Duodenal mucosa (tissue), 2 donors: ENCODE results near the gene HSPA12A.
A peak's percentile ranks its signal among the peaks of the same experiment; 100 is the strongest.

Experiments
- H3K27ac ChIP-seq: one replicate; pipeline ENCODE4 v1.7.0; 2013; ENCODE audit warnings: low read depth, low read length
- H3K27me3 ChIP-seq, 2 donors: one replicate each; pipeline ENCODE4 v1.7.0; 2013; ENCODE audit warnings: low read length in 2 of 2, control low read depth in 1 of 2; ENCODE audit not compliant: insufficient read depth in 2 of 2, control insufficient read depth in 1 of 2
- H3K36me3 ChIP-seq, 2 donors: one replicate each; pipeline ENCODE4 v1.7.0; 2013; ENCODE audit warnings: low read length in 2 of 2, control low read depth in 1 of 2; ENCODE audit not compliant: insufficient read depth in 2 of 2, control insufficient read depth in 1 of 2
- H3K4me1 ChIP-seq, 2 donors: one replicate each; pipeline ENCODE4 v1.7.0; 2013; ENCODE audit warnings: low read length in 2 of 2, control low read depth in 1 of 2; ENCODE audit not compliant: insufficient read depth in 2 of 2, control insufficient read depth in 1 of 2
- H3K4me3 ChIP-seq, 2 donors: one replicate each; pipeline ENCODE4 v1.7.0; 2013; ENCODE audit warnings: low read length in 2 of 2, low read depth in 1 of 2
- H3K9ac ChIP-seq, 2 donors: one replicate each; pipeline ENCODE4 v1.7.0; 2013; ENCODE audit warnings: low read length in 2 of 2, low read depth in 1 of 2
- H3K9me3 ChIP-seq, 2 donors: one replicate each; pipeline ENCODE4 v1.7.0; 2013; ENCODE audit warnings: low read length in 2 of 2, control low read depth in 1 of 2; ENCODE audit not compliant: control insufficient read depth in 1 of 2

Gene HSPA12A

GRCh38 chr10:116729243-116729642 is 13.1 kb downstream of the HSPA12A start:
- no peaks in the 10 kb centered on the region for H3K36me3 ChIP-seq
- H3K9me3 ChIP-seq, result no peaks in the 10 kb centered on the region
- H3K4me1 ChIP-seq, result no peaks in the 10 kb centered on the region
- H3K27ac ChIP-seq, result no peak overlapping the region
- no peak overlapping the region for H3K9ac ChIP-seq
- no peak overlapping the region for H3K4me3 ChIP-seq
- H3K27me3 ChIP-seq, result no peaks in the 10 kb centered on the region

GRCh38 chr10:116728526-116729096 is 13.8 kb downstream of the HSPA12A start:
- H3K4me3 ChIP-seq, result no peak overlapping the region
- H3K27ac ChIP-seq, result no peak overlapping the region
- no peaks in the 10 kb centered on the region for H3K9me3 ChIP-seq
- no peaks in the 10 kb centered on the region for H3K4me1 ChIP-seq
- no peaks in the 10 kb centered on the region for H3K27me3 ChIP-seq
- H3K9ac ChIP-seq, result no peak overlapping the region
- no peaks in the 10 kb centered on the region for H3K36me3 ChIP-seq

GRCh38 chr10:116723428-116724281 is 18.7 kb downstream of the HSPA12A start:
- Histone ChIP-seq H3K27me3 (no peaks in the 10 kb centered on the region), H3K36me3 (no peaks in the 10 kb centered on the region), H3K4me1 (peaks cover 13 to 21% of the 10 kb centered on the region in 2 donors), H3K9me3 (no peaks in the 10 kb centered on the region), H3K4me3 (no peak overlapping the region), H3K27ac (no peak overlapping the region), H3K9ac (no peak overlapping the region)

- Histone ChIP-seq H3K27ac (no peak overlapping the region), H3K36me3 (no peaks in the 10 kb centered on the region), H3K9ac (no peak overlapping the region), H3K27me3 (no peaks in the 10 kb centered on the region), H3K4me3 (no peak overlapping the region), H3K4me1 (peaks cover 13 to 21% of the 10 kb centered on the region in 2 donors), H3K9me3 (no peaks in the 10 kb centered on the region)
These were observed 19.5 kb downstream of the HSPA12A start for GRCh38 chr10:116722736-116723427.

GRCh38 chr10:116721547-116722392 is 20.6 kb downstream of the HSPA12A start:
- Histone ChIP-seq H3K9me3 (no peaks in the 10 kb centered on the region), H3K27me3 (no peaks in the 10 kb centered on the region), H3K36me3 (no peaks in the 10 kb centered on the region), H3K27ac (peak overlapping the region; percentile 25), H3K4me1 (peaks cover 13 to 21% of the 10 kb centered on the region in 2 donors), H3K9ac (no peak overlapping the region), H3K4me3 (no peak overlapping the region)

- Histone ChIP-seq H3K4me1 (peaks cover 13 to 21% of the 10 kb centered on the region in 2 donors), H3K27me3 (no peaks in the 10 kb centered on the region), H3K27ac (peak overlapping the region; percentile 2), H3K9ac (no peak overlapping the region), H3K9me3 (no peaks in the 10 kb centered on the region), H3K36me3 (no peaks in the 10 kb centered on the region), H3K4me3 (no peak overlapping the region)
These were observed 21.5 kb downstream of the HSPA12A start for GRCh38 chr10:116720668-116721546.

- Histone ChIP-seq H3K36me3 (no peaks in the 10 kb centered on the region), H3K27ac (no peak overlapping the region), H3K9ac (no peak overlapping the region), H3K27me3 (no peaks in the 10 kb centered on the region), H3K4me3 (no peak overlapping the region), H3K4me1 (peaks cover 13 to 21% of the 10 kb centered on the region in 2 donors), H3K9me3 (no peaks in the 10 kb centered on the region)
These were observed 22.1 kb downstream of the HSPA12A start for GRCh38 chr10:116720241-116720643.

GRCh38 chr10:116719804-116720203 is 22.6 kb downstream of the HSPA12A start:
- no peaks in the 10 kb centered on the region for H3K36me3 ChIP-seq
- no peak overlapping the region for H3K27ac ChIP-seq
- no peak overlapping the region for H3K9ac ChIP-seq
- no peaks in the 10 kb centered on the region for H3K27me3 ChIP-seq
- peaks cover 13 to 21% of the 10 kb centered on the region in 2 donors for H3K4me1 ChIP-seq
- no peaks in the 10 kb centered on the region for H3K9me3 ChIP-seq
- H3K4me3 ChIP-seq, result no peak overlapping the region

- Histone ChIP-seq H3K4me3 (no peak overlapping the region), H3K27ac (no peak overlapping the region), H3K36me3 (no peaks in the 10 kb centered on the region), H3K4me1 (peaks cover 13 to 21% of the 10 kb centered on the region in 2 donors), H3K9me3 (no peaks in the 10 kb centered on the region), H3K27me3 (no peaks in the 10 kb centered on the region), H3K9ac (no peak overlapping the region)
These were observed 24.3 kb downstream of the HSPA12A start for GRCh38 chr10:116718058-116718457.
